Activated CD4-positive, alpha-beta T cell treated with anti-CD3 and anti-CD28 coated beads for 24 hours (primary cell): ENCODE data around the gene E2F6.
"Not testable (repeated sequence)": the region's sequence is repeated elsewhere in the genome, so short reads cannot be mapped to it uniquely, and the experiment has no call there.

Experiments
- DNase-seq, 2 donors: peaks; one replicate each; pipeline ENCODE4 v3.0.0-alpha.2; 2020; ENCODE audit warnings: low read depth in 2 of 2

Gene E2F6

GRCh38 chr2:11414372-11415124, 51.4 kb downstream of the E2F6 start:
- no peak for DNase-seq

GRCh38 chr2:11412449-11412810, 53.5 kb downstream of the E2F6 start:
- DNase-seq = no peak

GRCh38 chr2:11411768-11412448, 54.1 kb downstream of the E2F6 start:
- no peak for DNase-seq

GRCh38 chr2:11411244-11411643, 54.7 kb downstream of the E2F6 start:
- no peak for DNase-seq

GRCh38 chr2:11410101-11410500, 55.9 kb downstream of the E2F6 start:
- DNase-seq = no peak

GRCh38 chr2:11409572-11409959, 56.4 kb downstream of the E2F6 start:
- no peak for DNase-seq

- DNase-seq = no peak
These were observed 56.9 kb downstream of the E2F6 start for GRCh38 chr2:11408959-11409571.

GRCh38 chr2:11407413-11407812, 58.5 kb downstream of the E2F6 start:
- no peak for DNase-seq

- no peak for DNase-seq
These were observed 59.0 kb downstream of the E2F6 start for GRCh38 chr2:11406958-11407381.

GRCh38 chr2:11406267-11406957, 59.5 kb downstream of the E2F6 start:
- DNase-seq = no peak

- no peak for DNase-seq
These were observed 60.2 kb downstream of the E2F6 start for GRCh38 chr2:11405599-11406266.

- not testable (repeated sequence) for DNase-seq
These were observed 60.9 kb downstream of the E2F6 start for GRCh38 chr2:11405074-11405406.

GRCh38 chr2:11404376-11405073, 61.4 kb downstream of the E2F6 start:
- no peak for DNase-seq

- DNase-seq = no peak
These were observed 63.5 kb downstream of the E2F6 start for GRCh38 chr2:11402436-11402835.

GRCh38 chr2:11399438-11399762, 66.6 kb downstream of the E2F6 start:
- no peak for DNase-seq

- no peak for DNase-seq
These were observed 67.1 kb downstream of the E2F6 start for GRCh38 chr2:11398750-11399437.

GRCh38 chr2:11397513-11397912, 68.4 kb downstream of the E2F6 start:
- no peak for DNase-seq

- DNase-seq = no peak
These were observed 69.2 kb downstream of the E2F6 start for GRCh38 chr2:11396467-11397445.

GRCh38 chr2:11396021-11396420, 69.9 kb downstream of the E2F6 start:
- DNase-seq = no peak

- DNase-seq = no peak
These were observed 70.6 kb downstream of the E2F6 start for GRCh38 chr2:11395389-11395788.
